HG03520 (cell line): ENCODE measurements around the gene DRAM1.
A peak's percentile ranks its signal among the peaks of the same experiment; 100 is the strongest.
"Not testable (repeated sequence)": the region's sequence is repeated elsewhere in the genome, so short reads cannot be mapped to it uniquely, and the experiment has no call there.

Experiments
- ATAC-seq: cut with Tn5 transposase; IDR thresholded peaks from one replicate; pipeline ENCODE4 v1.9.1; 2021; ENCODE audit warnings: mild to moderate bottlenecking, moderate library complexity; ENCODE audit not compliant: unreplicated experiment

DRAM1 gene

DNA sequence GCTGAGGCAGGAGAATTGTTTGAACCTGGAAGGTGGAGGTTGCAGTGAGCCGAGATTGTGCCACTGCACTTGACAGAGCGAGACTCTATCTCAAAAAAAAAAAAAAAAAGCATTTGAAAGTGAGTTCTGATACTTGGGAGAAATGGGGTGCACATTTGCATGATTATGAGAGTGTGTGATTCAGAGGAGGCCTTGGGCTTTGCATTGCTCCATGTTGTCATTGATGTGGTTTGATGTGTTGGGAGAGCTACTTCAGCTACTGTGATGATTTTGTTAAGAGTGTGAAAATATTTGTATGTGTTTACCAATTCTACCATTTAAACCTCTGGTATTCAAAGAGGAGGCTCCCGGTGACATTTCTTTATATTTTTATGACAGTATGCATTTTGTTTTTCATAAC is 24.4 kb downstream of the DRAM1 start:
- no peak for ATAC-seq

DNA sequence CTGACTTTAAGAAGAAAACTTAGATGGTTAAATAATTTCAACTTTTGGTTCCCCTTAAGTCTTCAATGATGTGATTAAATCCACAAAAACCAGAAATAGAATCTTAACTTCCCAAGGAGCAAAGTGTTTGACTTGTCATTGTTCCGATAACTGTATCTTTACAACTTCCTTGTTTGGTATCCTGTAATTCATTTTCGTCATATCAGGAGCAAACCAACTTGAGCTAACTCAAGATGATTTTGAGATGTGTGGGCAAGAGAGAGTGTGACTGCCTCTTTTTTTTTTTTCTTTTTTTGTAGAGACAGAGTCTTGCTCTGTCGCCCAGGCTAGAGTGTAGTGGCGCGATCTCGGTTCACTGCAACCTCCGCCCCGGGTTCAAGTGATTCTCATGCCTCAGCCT is 25.3 kb downstream of the DRAM1 start:
- ATAC-seq, result no peak

DNA sequence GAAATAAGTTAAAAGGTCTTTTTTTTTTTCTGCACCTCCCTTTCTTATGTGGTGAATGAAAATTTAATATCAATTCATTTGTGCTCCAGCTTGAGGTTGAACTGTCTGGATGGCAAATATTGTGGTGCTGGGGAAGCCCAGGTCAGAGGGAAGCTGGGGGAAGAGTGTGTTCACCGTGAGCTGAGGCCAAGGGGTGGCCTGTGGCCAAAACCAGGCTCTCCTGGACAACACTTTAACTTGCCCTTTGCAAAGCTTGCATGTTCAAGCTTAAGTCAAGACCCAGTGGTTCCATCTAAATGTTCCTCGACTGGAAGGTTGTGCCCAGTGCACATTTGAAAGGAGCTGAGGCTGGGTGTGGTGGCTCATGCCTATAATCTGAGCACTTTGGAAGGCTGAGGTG is 28.8 kb downstream of the DRAM1 start:
- no peak for ATAC-seq

DNA sequence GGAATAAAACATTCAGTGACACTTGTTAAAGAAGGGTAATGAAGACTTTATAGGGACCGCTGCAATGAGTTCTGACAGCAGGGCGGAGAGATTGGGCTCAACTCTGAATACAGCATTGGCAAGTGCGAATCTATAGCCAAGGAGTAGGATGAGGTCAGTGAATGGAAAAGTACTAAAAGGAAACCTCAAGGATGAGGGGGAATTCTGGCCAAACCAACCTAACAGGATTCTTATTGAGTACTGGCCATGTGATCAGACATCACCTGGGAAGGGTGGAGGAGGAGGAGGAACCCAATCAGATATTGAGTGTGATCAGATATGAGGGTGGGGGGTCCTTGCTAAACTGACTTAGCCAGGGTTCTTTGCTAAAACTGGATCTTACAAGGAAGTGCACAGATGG is 31.0 kb downstream of the DRAM1 start:
- no peak for ATAC-seq

DNA sequence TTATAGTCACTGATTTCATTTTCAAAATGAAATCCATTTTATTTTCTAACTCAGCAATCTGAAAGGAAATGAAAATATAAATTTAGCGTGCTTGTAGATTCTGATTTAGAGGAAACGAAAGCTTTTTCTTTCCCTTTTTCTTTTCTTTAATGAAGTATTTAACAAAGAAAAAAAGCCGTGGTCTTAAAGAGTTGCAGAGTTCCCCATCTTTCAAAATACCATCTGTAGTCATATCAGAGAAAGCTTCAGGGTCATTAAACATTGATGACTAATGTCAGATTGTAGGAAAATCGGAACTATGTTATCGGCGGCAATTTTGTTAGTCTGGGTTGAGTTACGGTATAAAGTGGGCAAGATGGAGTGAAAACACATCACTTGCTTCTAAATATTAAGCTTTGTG is 32.3 kb downstream of the DRAM1 start:
- ATAC-seq, result no peak

DNA sequence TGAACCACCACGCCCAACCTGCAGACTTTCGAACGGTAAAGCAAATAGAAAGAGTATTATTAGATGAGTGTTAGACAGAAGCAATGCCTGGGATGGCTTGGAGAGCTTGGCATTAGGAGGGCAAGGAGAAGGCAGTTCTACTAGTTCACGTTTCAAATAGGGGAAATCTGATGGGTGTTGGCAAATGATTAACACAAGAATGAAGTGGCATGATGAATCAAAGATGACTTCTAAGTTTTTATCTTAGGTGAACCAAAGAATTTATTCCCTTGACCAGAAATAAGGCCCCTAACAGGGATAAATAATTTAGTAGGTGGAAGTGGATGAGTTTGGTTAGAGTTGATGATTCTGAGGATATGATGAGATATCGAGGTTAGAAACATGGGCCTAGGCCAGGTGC is 38.5 kb downstream of the DRAM1 start:
- no peak for ATAC-seq

DNA sequence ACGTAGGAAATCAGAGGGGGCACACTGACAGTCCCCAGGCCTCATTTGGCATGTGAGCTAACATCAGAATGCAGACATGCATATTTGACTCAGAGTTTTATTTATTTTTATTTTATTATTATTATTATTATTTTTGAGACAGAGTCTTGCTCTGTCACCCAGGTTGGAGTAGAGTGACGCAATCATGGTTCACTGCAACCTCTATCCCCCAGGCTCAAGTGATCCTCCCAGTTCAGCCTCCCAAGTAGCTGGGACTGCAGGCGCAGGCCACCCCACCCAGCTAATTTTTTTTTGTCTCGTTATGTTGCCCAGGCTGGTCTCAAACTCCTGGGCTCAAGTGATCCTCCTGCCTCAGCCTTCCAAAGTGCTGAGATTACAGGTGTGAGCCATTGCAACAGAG is 41.4 kb downstream of the DRAM1 start:
- not testable (repeated sequence) for ATAC-seq

DNA sequence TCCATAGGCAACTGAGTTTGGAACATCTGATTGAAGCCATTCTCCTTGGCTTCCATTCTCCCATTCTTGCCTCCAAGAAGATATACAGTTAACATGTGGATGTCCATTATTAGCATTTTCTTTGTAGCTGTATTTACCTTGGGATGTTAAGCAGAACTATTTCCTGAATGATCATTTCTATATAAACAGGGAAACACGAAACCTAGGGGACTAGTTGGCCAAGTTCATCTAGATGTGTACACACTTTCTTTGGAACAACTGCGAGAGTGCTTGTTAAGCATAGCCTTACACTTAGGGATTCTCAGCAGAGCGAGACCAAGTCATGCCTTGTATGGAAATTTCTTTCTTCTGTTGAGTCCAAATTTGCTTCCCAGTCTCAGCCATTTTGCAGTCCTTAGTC is 42.1 kb downstream of the DRAM1 start:
- no peak for ATAC-seq

DNA sequence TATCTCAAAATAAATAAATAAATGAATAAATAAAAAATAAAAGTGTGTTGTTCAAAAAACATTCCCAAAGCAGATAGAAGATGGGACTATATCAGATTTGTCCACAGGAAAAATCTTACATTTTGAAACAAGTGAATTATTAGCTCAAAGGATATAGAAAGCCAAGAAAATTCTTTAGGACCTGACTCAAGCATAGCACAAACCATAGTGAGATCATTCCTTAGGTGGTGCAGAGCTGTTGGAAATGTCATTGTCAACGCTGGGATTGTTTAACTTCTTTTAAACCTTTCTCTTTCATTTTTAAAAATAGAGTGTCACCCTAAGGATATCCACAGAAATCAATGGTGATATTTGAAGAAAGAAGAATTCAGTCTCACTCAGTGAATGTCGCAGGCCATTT is 43.5 kb downstream of the DRAM1 start:
- no peak for ATAC-seq

DNA sequence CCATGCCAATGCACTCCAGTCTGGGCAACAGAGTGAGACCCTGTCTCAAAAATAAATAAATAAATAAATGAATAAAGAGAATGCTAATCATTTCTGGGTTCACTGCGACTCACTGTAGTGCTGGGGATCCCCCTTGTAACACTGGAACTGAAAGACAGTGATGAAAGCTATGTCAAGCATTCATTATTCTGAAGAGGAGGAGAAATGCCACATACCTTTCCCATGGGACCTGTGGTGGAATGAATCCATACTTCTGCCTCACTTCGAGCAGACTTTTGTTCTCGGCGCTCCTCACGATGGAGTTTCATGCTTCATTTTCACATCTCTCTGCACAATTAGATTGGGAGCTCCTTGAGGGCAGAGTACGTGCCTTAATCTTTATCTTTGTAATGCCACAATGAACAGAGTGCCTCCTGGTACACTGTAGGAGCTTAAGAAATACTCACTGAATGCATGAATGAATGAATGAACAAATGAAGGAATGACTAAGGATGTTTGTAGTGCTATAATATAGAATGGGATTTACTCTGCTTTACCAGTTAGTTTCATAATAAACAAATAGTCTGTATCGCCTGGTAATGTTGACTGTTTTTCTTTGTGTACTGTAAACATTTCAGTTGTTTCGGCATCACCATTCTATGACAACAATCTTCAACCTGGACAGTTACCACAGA is 45.8 kb downstream of the DRAM1 start:
- ATAC-seq, result no peak

DNA sequence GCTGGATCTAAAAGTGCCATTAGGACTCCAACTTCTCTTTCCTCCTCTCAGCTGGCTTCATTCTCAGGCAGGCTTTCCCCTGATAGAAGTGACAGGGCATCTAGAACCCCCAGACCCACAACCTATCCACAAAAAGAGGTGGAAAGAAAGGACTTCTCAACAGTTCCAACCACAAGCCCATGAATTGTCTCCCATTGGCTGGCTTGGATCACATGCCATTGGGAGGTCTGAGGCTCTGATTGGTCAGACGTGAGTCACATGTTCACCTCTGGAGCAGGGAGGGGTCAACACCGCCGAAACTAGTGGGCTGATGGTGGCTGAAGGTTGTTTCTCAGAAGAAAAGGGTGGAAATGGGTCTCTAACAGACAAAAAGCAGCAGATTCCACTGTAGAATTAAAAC is 47.2 kb downstream of the DRAM1 start:
- ATAC-seq, result no peak

DNA sequence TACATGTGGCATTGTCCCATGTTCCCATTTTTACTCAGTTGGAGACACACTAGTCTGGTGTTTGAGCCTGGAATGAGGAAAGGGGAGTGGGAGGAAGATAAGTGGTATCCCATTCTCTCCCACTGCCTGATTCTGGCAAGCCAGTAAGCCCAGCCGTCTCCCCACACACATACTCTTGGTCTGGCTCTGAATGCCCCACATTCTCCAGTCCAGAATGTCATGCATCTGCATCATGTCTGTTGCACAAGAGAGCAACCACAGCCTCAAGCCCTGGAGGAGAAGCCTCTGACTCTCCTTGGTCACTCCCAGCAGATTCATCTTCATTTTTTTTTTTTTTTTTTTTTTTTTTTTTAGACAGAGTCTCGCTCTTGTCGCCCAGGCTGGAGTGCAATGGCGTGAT is 48.0 kb downstream of the DRAM1 start:
- ATAC-seq, result no peak

DNA sequence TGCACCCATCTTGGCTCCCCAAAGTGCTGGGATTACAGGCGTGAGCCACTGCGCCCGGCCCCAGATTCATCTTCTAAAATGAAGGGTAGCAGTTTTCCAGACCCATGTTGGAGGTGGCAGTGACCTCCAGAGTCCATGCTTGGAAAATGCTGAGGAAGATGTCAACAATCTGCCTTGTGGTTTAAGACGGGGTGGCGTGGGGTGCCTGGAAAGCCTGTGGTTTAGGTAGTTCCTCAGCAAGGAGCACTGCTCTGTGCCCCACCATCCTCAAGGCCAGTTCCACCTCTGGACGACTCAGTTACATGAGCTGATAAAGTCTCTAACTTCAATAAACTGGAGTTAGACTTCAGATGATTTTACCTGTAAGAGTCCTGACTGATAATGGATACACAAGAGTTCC is 48.6 kb downstream of the DRAM1 start:
- ATAC-seq, result no peak

DNA sequence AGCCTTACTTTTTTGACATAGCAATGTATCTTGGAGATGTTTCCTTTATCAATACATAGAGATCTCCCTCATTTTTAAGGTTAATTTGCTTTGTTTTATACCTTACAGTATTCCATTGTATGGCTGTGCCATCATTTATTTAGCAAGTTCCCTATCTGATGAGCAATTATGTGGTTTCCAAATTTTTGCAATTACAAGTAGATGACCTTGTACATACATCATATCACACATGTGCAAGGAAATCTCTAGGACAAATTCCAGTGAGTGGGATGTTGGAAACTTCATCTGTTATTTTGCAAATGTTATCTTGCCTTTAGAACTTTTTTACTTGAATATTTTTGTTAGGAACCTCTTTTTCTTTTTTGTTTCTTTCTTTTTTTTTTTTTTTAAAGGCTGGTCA is 49.7 kb downstream of the DRAM1 start:
- no peak for ATAC-seq

DNA sequence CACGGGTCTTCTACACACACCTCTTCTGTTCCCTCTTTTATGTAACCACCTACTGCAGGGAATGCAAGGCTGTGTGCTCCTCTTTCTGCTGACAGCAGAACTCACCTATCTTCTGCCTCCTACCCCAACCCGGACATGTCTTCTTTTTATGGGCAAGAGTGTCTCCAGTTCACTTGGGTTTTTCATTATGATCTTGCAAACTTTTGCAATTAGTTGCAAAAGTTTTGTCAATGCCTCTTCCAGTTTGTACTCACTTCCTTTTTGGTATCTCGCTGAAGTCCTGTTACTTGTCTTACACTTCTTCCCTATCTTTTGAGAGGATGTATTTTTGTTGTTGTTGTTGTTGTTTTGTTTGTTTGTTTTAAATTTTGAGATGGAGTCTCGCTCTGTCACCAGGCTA is 50.6 kb downstream of the DRAM1 start:
- no peak for ATAC-seq

DNA sequence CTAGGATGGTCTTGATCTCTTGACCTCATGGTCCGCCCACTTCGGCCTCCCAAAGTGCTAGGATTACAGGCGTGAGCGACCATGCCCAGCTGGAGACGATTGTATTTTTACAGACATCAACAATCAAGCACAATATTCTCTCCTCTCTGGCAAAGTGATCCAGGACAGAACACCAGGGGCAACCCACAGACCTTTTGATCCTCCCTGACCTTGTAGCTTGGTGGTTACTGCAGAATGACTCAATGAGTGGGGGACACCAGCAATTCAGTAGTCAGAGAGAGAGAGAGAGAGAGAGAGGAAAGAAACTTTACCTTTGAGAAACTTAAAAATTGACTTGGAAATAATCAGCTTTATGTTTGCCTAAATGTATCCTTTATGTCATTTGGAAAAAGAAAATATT is 51.2 kb downstream of the DRAM1 start:
- ATAC-seq, result no peak

DNA sequence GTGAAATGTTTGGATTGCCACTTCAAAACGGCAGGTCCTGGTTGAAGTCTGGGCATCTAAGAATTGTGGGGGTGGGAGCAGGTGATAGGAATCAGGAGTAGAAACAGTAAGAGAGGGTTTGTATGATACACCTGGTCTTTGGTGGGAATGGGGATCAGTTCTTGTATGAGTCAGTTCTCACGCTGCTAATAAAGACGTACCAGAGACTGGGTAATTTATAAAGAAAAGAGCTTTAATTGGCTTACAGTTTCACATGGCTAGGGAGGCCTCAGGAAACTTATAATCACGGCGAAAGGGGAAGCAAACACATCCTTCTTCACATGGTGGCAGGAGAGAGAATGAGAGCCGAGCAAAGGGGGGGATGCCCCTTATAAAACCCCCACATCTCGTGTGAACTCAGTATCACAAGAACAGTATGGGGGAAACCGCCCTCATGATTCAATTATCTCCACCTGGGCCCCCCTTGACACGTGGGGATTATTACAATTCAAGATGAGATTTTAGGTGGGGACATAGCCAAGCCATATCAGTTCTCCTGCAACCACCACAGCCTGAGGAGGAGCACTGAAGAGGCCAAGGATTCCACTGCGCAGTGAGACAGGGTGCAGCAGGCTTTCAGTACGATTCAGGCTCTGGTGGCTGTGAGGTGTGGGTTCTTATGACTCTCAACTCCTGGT is 52.1 kb downstream of the DRAM1 start:
- ATAC-seq, result no peak

DNA sequence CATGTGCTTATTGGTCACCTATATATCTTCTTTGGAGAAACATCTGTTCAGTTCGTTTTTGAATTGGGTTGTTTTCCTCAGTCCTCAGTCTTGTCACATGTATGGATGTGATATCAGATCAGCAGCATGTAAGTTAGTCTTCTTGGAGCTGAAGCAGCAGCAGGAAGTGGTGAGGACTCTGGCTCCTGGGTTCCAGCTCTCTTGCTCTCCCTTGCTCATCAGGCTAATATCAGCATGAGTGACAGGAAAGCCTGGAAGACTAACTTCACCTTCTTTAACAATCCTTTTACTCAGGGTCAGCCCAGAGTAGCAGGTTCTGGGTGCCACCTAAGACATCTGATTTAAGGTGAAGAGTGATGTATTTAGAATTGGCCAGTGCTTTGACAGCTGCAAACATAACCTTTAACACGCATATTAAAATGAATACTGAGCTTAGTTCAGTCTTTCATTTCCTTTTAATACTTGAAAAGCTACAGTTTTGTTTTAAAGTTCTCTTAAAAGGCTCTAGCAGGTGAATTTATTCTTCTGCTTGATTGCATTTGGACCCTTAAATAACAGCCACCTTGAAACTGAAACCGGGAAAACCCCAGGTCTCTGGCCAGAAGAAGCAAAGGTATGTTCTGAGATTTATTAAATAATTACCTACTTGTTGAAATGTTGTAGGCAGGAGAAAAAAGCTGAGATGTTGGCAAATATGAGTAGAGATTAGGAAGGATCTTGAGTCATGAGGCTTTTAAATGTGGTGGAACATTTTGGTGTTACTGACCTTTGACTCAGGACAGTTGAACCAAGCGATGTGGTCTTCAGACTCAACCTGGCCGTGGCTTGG is 54.3 kb downstream of the DRAM1 start:
- peak; percentile 29 for ATAC-seq

DNA sequence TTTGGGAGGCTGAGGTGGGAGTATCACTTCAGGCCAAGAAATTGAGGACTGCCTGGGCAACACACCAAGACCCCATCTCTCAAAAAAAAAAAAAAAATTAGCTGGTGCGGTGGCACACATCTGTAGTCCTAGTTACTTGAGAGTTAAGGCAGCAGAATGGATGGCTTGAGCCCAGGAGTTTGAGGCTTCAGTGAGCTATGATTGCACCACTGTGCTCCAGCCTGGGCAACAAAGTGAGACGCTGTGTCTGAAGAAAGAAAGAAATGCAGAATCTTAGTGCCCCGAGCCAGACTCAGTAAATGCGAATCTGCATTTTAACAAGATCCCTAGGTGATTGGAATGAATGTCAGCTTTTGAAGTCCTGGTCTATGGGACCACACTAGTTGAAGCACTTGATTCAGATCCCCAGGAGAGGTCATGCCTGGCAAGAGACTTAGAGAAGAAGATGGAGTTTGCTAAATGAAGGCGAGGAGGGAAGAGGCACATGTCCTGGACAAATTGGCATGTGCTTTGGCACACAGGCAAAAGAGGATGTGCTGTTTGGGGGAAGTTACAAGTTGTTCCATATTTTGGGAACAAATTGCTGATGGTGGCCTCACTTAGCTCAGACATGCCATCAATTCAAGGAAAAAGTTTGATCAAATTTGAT is 56.6 kb downstream of the DRAM1 start:
- ATAC-seq, result no peak

DNA sequence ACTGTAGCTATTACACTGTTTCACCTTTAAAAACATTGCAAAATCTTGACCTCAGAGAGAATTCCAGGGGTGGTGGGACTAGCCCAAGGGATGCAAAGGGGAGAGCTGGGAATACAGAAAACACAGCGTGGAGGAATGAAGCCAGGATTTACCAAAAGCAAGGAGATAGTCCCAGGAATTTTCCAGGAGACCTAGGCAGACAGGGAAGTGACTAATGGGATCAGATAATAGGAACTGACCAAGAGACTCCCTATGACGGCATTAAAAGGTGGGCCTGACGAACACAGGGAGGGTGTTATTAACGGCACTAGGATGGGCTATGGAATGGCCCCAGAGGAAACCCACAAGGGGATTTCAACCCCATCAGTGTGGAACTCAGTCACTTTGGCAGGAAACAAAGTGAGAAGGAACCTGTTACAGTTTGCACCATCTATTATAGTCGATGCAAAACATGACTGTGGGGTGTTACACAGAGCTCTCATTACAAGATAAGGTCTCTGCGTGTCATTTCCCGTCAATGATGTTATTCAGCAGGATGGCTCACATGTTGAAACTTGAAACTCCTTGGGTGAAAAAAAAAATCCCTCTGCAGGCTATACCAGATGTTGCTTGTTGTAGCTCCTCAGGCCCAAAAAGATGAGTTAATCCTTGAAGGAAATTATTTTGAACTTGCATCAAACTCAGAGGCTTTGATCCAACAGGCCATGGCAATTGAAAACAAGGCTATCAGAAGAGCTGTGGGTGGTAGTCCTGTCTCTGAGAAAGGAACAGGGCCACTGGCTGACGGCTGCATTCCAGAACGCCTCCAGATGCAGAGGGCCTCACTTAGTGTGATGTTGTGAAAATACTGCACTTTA is 58.7 kb downstream of the DRAM1 start:
- peak; percentile 66 for ATAC-seq

DNA sequence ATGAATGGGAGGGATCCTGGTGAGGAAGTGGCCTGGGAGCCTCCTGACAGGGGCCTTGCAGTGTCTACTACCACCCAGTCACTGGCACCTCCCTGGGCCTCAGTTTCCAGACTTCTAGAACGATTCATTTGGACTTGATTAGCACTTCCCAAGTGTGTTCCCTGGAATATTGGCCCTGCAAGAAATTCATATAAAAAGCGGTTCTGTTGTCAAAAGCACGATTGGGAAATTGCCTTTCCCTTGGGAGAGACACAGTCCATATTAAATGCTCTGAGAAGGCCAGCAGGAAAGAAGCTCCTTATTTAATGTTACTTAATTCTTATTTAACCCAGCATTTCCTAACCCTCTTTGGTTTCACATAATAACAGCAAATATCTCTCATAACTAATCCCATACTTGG is 61.9 kb downstream of the DRAM1 start:
- ATAC-seq, result no peak
